Putamen (tissue), 1 donor: ENCODE data around the gene KIR2DL1.
"Not testable (repeated sequence)": the region's sequence is repeated elsewhere in the genome, so short reads cannot be mapped to it uniquely, and the experiment has no call there.

Experiments used
- DNase-seq: peaks from one replicate; pipeline ENCODE4 v3.0.0-alpha.2; 2016; ENCODE audit warnings: low spot score

Gene KIR2DL1

DNA sequence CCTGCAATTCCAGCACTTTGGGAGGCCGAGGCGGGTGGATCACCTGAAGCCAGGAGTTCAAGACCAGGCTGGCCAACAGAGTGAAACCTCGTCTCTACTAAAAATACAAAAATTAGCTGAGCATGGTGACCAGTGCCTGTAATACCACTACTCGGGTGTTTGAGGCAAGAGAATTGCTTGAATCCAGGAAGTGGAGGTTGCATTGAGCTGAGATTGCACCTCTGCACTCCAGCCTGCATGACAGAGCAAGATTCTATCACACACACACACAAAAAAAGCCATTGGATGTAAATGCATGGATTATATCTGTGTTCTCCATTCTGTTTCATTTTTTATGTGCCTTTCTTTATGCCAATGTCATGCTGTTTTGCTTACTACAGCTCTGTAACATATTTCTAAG is 54.8 kb downstream of the KIR2DL1 start:
- DNase-seq = not testable (repeated sequence)

- not testable (repeated sequence) for DNase-seq
Measured at GRCh38 chr19:54825326-54825725, 55.7 kb downstream of the KIR2DL1 start.

DNA sequence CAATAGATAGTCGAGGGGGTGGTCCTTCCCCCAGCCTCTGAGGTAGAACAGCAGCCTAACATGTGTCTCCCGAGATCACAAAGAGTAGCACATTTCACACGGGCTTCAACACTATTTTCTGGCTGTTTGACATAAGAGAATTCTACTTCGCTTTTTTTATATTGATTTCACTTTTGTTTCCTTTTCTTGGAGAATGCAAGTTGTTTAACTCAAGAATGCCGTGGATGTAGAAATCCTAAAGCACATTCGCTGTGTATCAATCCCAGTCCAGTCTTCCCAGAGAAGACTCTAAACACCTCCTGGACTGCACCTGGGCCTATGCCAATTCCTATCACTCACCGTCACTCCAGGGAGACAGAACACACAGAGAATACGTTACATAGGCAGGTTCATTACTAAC is 58.5 kb downstream of the KIR2DL1 start:
- not testable (repeated sequence) for DNase-seq

DNA sequence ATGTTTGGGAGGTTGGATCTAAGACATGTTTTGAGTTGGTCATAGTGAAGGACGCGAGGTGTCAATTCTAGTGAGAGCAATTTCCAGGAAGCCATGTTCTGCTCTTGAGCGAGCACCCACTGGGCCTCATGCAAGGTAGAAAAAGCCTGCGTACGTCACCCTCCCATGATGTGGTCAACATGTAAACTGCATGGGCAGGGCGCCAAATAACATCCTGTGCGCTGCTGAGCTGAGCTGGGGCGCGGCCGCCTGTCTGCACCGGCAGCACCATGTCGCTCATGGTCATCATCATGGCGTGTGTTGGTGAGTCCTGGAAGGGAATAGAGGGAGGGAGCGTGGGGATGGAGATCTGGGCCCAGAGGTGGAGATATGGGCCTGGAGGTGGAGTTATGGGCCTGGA is 62.9 kb downstream of the KIR2DL1 start, which contains the start of gene KIR2DS4:
Gene KIR2DS4, plus strand, starts transcription at position 181 of the 400 bp plus-strand sequence.
- DNase-seq = not testable (repeated sequence)
